ENCODE results near the gene OSR1.

The OSR1 gene

DNA sequence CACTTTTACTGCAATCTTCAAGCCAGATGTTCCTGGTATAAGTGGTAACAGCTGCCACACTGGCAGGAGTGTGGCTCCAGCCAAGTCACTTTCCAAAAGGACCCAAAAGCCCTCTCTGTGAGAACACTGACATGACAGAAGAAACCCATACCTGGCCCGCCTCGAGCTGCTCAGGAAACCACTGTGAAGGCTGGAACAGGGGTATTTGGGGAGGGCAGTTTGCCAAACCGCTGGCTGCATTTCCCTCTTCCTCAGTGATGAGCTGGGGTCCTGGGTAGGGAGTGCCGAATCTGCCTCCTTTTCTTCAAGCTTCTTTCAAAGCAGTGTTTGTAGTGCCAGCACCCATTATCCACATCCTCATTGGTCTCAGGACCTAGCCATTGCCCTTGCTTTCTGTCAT, 10.3 kb upstream of the OSR1 start:
- no peaks in the 10 kb centered on the region for H3K9me3 ChIP-seq (ENCODE audit: control insufficient read depth in 5 of 5, low read length in 5 of 5)
- peaks cover 0 to 3% (median 0%) of the 10 kb centered on the region in 5 donors for H3K27me3 ChIP-seq (ENCODE audit: control insufficient read depth in 5 of 5, insufficient read depth in 4 of 5, low read length in 5 of 5)
- peaks cover 0 to 14% (median 5%) of the 10 kb centered on the region in 5 donors for H3K4me1 ChIP-seq (ENCODE audit: control insufficient read depth in 5 of 5, insufficient read depth in 5 of 5, low read length in 5 of 5)
- no peaks in the 10 kb centered on the region for H3K36me3 ChIP-seq (ENCODE audit: control insufficient read depth in 5 of 5, insufficient read depth in 5 of 5, low read length in 5 of 5)
- H3K27ac ChIP-seq (ENCODE audit: low read depth, low read length) = no peak overlapping the region
- no peak overlapping the region for H3K4me3 ChIP-seq (ENCODE audit: low read depth in 1 of 5, low read length in 5 of 5)
- H3K9ac ChIP-seq (ENCODE audit: low read length in 5 of 5) = no peak overlapping the region

DNA sequence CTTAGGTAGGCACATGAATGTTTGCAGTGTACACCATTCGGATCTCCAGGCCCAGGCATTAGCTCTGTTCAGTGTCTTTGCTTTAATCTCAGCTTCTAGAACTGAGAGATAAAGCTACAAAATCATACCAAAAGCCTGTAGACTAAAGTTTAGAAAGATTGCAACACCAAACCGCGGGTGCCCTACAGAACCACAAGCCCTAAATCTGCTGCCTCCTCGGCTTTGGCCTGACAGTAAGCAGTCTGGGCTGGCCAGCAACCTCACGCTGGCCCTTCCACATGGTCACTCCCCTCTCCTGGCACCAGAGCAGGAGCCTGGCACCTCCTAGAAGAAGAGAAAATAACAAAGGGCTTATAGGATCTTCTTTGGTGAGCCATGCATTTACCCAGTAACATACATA, 8.9 kb upstream of the OSR1 start:
- H3K4me1 ChIP-seq (ENCODE audit: control insufficient read depth in 5 of 5, insufficient read depth in 5 of 5, low read length in 5 of 5) = peaks cover 0 to 28% (median 17%) of the 10 kb centered on the region in 5 donors
- H3K27me3 ChIP-seq (ENCODE audit: control insufficient read depth in 5 of 5, insufficient read depth in 4 of 5, low read length in 5 of 5) = peaks cover 0 to 3% (median 0%) of the 10 kb centered on the region in 5 donors
- no peaks in the 10 kb centered on the region for H3K36me3 ChIP-seq (ENCODE audit: control insufficient read depth in 5 of 5, insufficient read depth in 5 of 5, low read length in 5 of 5)
- no peak overlapping the region for H3K9ac ChIP-seq (ENCODE audit: low read length in 5 of 5)
- no peaks in the 10 kb centered on the region for H3K9me3 ChIP-seq (ENCODE audit: control insufficient read depth in 5 of 5, low read length in 5 of 5)
- H3K27ac ChIP-seq (ENCODE audit: low read depth, low read length) = no peak overlapping the region
- H3K4me3 ChIP-seq (ENCODE audit: low read depth in 1 of 5, low read length in 5 of 5) = no peak overlapping the region

DNA sequence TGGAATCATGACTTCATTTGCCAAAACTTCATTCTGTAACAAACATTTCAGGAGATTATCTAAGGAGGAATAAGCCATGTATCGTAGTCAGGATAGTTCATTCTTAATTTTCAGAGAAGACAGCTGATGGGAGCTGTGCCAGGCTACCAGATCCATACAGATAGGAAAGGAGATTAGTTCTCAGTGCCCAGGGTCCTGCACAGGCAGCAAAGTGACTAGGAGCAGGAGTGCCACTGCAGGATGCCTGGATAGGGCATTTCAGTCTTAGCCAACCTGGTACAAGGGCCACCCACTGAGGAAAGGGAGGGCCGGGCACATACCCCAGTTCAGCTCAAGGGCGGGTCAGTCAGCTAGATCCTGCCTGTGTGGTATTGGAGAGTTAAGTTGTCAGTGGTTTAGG, 6.7 kb upstream of the OSR1 start:
- no peak overlapping the region for H3K9ac ChIP-seq (ENCODE audit: low read length in 5 of 5)
- no peak overlapping the region for H3K4me3 ChIP-seq (ENCODE audit: low read depth in 1 of 5, low read length in 5 of 5)
- no peaks in the 10 kb centered on the region for H3K9me3 ChIP-seq (ENCODE audit: control insufficient read depth in 5 of 5, low read length in 5 of 5)
- peaks cover 0 to 42% (median 33%) of the 10 kb centered on the region in 5 donors for H3K4me1 ChIP-seq (ENCODE audit: control insufficient read depth in 5 of 5, insufficient read depth in 5 of 5, low read length in 5 of 5)
- no peak overlapping the region for H3K27ac ChIP-seq (ENCODE audit: low read depth, low read length)
- peaks cover 6 to 14% (median 9%) of the 10 kb centered on the region in 5 donors for H3K27me3 ChIP-seq (ENCODE audit: control insufficient read depth in 5 of 5, insufficient read depth in 4 of 5, low read length in 5 of 5)
- H3K36me3 ChIP-seq (ENCODE audit: control insufficient read depth in 5 of 5, insufficient read depth in 5 of 5, low read length in 5 of 5) = no peaks in the 10 kb centered on the region

DNA sequence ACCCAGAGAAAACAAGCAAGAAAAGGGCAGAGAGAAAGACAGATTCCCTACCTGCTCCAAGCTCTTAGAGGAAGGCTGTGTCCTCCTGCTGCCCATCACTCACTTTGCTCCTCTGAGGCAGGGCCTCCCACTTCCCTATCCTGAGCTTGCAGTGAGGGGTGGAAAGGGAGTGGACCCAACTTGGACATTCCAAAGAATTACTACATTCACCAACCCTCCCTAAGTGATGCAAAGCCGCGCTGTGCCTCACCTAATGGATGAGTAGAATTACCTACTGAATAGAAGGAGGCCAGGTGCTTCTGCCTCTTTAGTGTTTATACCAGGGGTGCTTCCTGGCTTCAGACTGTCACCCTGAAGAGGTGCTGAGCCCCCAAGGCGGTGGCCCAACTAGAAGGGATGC, 5.6 kb upstream of the OSR1 start:
- Histone ChIP-seq H3K9me3 (ENCODE audit: control insufficient read depth in 5 of 5, low read length in 5 of 5) (no peaks in the 10 kb centered on the region), H3K4me1 (ENCODE audit: control insufficient read depth in 5 of 5, insufficient read depth in 5 of 5, low read length in 5 of 5) (peaks cover 0 to 47% (median 36%) of the 10 kb centered on the region in 5 donors), H3K27ac (ENCODE audit: low read depth, low read length) (no peak overlapping the region), H3K36me3 (ENCODE audit: control insufficient read depth in 5 of 5, insufficient read depth in 5 of 5, low read length in 5 of 5) (no peaks in the 10 kb centered on the region), H3K4me3 (ENCODE audit: low read depth in 1 of 5, low read length in 5 of 5) (no peak overlapping the region), H3K9ac (ENCODE audit: low read length in 5 of 5) (no peak overlapping the region), H3K27me3 (ENCODE audit: control insufficient read depth in 5 of 5, insufficient read depth in 4 of 5, low read length in 5 of 5) (peaks cover 7 to 25% (median 16%) of the 10 kb centered on the region in 5 donors)

DNA sequence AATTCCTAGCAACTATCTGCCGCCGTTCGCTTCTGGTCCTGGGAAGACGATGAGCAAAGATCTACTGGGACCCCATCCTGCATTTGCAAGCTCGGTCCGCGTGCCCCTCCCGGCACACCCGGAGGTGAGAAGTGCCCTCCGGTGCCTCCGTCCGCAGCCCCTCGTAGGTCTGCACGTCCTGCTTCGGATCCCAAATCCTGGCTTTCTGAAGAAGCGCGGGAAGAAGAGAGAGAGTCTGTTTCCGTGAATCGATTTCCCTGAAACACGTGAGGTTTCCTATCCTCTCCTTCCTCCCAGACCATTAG, 5.0 kb upstream of the OSR1 start:
- Histone ChIP-seq H3K9me3 (ENCODE audit: control insufficient read depth in 5 of 5, low read length in 5 of 5) (no peaks in the 10 kb centered on the region), H3K27me3 (ENCODE audit: control insufficient read depth in 5 of 5, insufficient read depth in 4 of 5, low read length in 5 of 5) (peaks cover 7 to 28% (median 19%) of the 10 kb centered on the region in 5 donors), H3K4me1 (ENCODE audit: control insufficient read depth in 5 of 5, insufficient read depth in 5 of 5, low read length in 5 of 5) (peaks cover 0 to 51% (median 41%) of the 10 kb centered on the region in 5 donors), H3K27ac (ENCODE audit: low read depth, low read length) (no peak overlapping the region), H3K4me3 (ENCODE audit: low read depth in 1 of 5, low read length in 5 of 5) (peak overlapping the region; percentile 75 to 95 (median 89)), H3K36me3 (ENCODE audit: control insufficient read depth in 5 of 5, insufficient read depth in 5 of 5, low read length in 5 of 5) (no peaks in the 10 kb centered on the region), H3K9ac (ENCODE audit: low read length in 5 of 5) (peak overlapping the region in 3 of 5 donors; percentile 72 to 82 (median 80))

DNA sequence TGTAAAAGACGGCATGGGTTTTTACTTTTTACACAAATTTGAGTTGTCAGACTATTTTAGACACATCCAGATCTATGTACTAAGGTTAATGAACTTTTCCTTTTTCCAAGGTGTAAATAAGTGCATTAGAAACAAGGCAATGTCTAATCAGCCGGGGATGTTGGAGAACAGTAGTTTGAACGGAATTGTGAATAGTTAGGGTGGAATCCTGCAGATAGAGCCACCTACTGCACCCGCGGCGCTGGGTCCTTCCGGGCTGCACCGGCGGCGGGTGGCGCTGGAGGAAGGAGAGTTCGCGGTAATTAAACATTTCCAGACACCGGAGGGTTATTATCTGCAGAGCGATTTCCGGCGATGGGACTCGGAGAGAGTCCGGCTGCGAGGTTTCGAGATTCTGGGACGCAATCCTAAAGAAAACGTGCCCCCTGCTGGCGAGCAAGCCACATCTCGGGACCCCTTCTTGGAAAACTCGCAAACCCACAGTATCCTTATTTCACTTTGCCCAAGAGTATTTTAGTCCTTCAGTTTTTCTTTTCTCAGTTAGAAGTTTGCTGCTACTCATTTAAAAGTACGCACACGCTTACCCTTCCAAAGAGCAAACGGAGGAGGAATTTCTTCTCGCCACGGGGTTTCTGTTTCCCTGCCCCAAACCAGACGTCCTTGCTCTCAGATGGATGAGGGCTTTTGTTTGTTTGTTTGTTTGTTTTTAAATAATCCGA, 4.5 kb upstream of the OSR1 start:
- H3K27ac ChIP-seq (ENCODE audit: low read depth, low read length) = no peak overlapping the region
- no peaks in the 10 kb centered on the region for H3K36me3 ChIP-seq (ENCODE audit: control insufficient read depth in 5 of 5, insufficient read depth in 5 of 5, low read length in 5 of 5)
- H3K9ac ChIP-seq (ENCODE audit: low read length in 5 of 5) = peak overlapping the region; percentile 52 to 82 (median 72)
- H3K27me3 ChIP-seq (ENCODE audit: control insufficient read depth in 5 of 5, insufficient read depth in 4 of 5, low read length in 5 of 5) = peaks cover 8 to 28% (median 20%) of the 10 kb centered on the region in 5 donors
- peak overlapping the region; percentile 75 to 95 (median 89) for H3K4me3 ChIP-seq (ENCODE audit: low read depth in 1 of 5, low read length in 5 of 5)
- H3K9me3 ChIP-seq (ENCODE audit: control insufficient read depth in 5 of 5, low read length in 5 of 5) = no peaks in the 10 kb centered on the region
- H3K4me1 ChIP-seq (ENCODE audit: control insufficient read depth in 5 of 5, insufficient read depth in 5 of 5, low read length in 5 of 5) = peaks cover 0 to 55% (median 46%) of the 10 kb centered on the region in 5 donors

DNA sequence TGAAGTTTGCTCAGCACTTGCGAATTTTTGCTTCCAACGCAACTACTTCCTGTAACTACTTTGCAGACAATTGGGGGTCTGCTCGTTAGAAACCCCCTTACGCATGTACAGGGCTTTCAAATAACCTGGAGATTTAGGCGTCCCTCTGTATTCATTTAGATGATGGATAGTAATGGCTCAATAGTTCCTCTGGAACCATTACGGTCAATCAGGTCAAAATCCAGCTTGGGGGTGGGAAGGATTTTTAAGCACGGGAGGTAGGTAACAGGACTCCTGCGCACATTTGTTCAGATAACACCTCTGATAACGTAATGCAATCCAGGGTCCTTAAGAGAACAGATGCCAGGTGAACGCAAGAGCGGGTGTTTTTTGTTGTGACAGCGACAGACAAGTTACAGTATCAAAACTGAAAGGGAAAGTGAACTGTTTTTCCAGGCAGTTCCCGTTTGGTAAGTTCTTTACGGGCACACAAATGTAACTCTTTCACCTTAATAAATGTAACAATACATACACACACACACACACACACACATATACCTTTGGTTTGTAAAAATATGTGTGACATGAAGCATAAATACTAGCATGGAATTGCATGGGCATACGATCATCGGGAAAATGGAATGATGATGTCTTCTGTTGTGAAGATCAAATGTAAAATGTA, 3.8 kb upstream of the OSR1 start:
- Histone ChIP-seq H3K9ac (ENCODE audit: low read length in 5 of 5) (peak overlapping the region in 4 of 5 donors; percentile 52 to 80 (median 71)), H3K27ac (ENCODE audit: low read depth, low read length) (no peak overlapping the region), H3K27me3 (ENCODE audit: control insufficient read depth in 5 of 5, insufficient read depth in 4 of 5, low read length in 5 of 5) (peaks cover 12 to 33% (median 23%) of the 10 kb centered on the region in 5 donors), H3K9me3 (ENCODE audit: control insufficient read depth in 5 of 5, low read length in 5 of 5) (no peaks in the 10 kb centered on the region), H3K4me3 (ENCODE audit: low read depth in 1 of 5, low read length in 5 of 5) (peak overlapping the region; percentile 75 to 95 (median 89)), H3K36me3 (ENCODE audit: control insufficient read depth in 5 of 5, insufficient read depth in 5 of 5, low read length in 5 of 5) (no peaks in the 10 kb centered on the region), H3K4me1 (ENCODE audit: control insufficient read depth in 5 of 5, insufficient read depth in 5 of 5, low read length in 5 of 5) (peaks cover 0 to 57% (median 51%) of the 10 kb centered on the region in 5 donors)

DNA sequence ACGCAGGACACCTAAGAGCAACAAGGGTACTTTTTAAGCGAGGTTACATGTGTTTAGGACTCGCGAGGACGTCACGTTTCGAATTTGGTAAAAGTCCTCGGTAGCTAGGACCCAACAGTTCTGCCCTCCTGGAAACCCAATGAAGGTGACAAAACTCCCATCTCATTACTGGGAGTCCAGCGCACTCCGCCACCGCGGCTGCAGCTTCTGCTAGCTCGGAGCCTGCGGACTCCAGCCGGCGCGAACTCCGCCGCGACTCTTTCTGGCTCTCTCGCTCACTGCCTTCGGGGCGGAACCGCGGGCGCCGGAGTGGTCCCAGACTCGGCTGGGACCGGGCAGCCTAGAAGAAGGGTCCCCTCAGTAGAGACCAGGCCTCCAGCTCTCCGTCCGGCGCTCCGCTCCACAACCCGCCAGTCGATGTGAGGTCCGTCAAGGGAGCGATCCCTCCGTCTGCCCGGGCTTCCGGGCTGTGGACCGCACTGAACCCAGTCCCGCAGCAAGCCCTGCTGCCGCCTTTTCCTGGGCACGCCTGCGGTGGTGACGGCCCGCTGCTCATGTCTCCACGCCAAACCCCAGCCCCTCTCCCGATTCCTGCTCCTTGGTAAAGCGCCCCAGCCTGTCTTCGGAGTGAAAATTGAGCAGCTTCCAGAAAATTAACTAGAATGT, 3.0 kb upstream of the OSR1 start:
- Histone ChIP-seq H3K27ac (ENCODE audit: low read depth, low read length) (no peak overlapping the region), H3K4me3 (ENCODE audit: low read depth in 1 of 5, low read length in 5 of 5) (peak overlapping the region; percentile 75 to 95 (median 89)), H3K27me3 (ENCODE audit: control insufficient read depth in 5 of 5, insufficient read depth in 4 of 5, low read length in 5 of 5) (peaks cover 15 to 40% (median 31%) of the 10 kb centered on the region in 5 donors), H3K36me3 (ENCODE audit: control insufficient read depth in 5 of 5, insufficient read depth in 5 of 5, low read length in 5 of 5) (no peaks in the 10 kb centered on the region), H3K9me3 (ENCODE audit: control insufficient read depth in 5 of 5, low read length in 5 of 5) (no peaks in the 10 kb centered on the region), H3K4me1 (ENCODE audit: control insufficient read depth in 5 of 5, insufficient read depth in 5 of 5, low read length in 5 of 5) (peaks cover 0 to 58% (median 56%) of the 10 kb centered on the region in 5 donors), H3K9ac (ENCODE audit: low read length in 5 of 5) (peak overlapping the region in 3 of 5 donors; percentile 52 to 80 (median 72))

DNA sequence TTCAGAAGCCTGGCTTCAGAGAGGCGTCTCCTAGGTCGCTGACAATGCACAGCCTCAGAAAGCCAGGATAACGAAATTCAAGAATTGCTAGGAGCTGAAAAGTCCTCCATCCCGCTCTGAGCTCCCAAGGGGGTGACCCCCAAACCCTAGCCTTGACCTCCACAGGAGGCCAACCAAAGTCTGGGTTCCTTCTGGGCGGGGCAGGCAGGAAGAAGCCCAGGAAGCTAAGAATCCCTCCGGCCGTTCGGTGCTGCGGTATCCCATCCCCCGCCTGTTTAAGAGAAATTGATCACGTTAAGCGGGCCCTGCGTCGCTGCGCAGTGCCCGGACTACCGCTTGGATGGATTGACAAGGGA, 2.5 kb upstream of the OSR1 start:
- peak overlapping the region; percentile 40 to 95 (median 76) for H3K4me3 ChIP-seq (ENCODE audit: low read depth in 1 of 5, low read length in 5 of 5)
- no peaks in the 10 kb centered on the region for H3K9me3 ChIP-seq (ENCODE audit: control insufficient read depth in 5 of 5, low read length in 5 of 5)
- H3K9ac ChIP-seq (ENCODE audit: low read length in 5 of 5) = peak overlapping the region in 3 of 5 donors; percentile 52 to 80 (median 72)
- peaks cover 0 to 61% (median 61%) of the 10 kb centered on the region in 5 donors for H3K4me1 ChIP-seq (ENCODE audit: control insufficient read depth in 5 of 5, insufficient read depth in 5 of 5, low read length in 5 of 5)
- H3K36me3 ChIP-seq (ENCODE audit: control insufficient read depth in 5 of 5, insufficient read depth in 5 of 5, low read length in 5 of 5) = no peaks in the 10 kb centered on the region
- H3K27ac ChIP-seq (ENCODE audit: low read depth, low read length) = no peak overlapping the region
- peaks cover 19 to 43% (median 34%) of the 10 kb centered on the region in 5 donors for H3K27me3 ChIP-seq (ENCODE audit: control insufficient read depth in 5 of 5, insufficient read depth in 4 of 5, low read length in 5 of 5)

Measured in subcutaneous abdominal adipose tissue (tissue), 5 donors.